GM19099 (cell line): ENCODE data around the gene LCN12.

ENCODE experiments used
- POLR2A ChIP-seq: IDR thresholded peaks from 3 replicates; pipeline ENCODE4 v1.6.1; 2011; ENCODE audit warnings: low read depth; ENCODE audit not compliant: insufficient read length; ENCODE audit errors: extremely low read depth

The LCN12 gene

GRCh38 chr9:136968333-136969127 is 16.5 kb downstream of the LCN12 start:
- TF ChIP-seq POLR2A, result no peak

- no peak for TF ChIP-seq POLR2A
These were observed 17.1 kb downstream of the LCN12 start for GRCh38 chr9:136969150-136969549.

GRCh38 chr9:136969774-136970173 is 17.7 kb downstream of the LCN12 start:
- TF ChIP-seq POLR2A, result no peak

GRCh38 chr9:136970361-136970760 is 18.3 kb downstream of the LCN12 start:
- no peak for TF ChIP-seq POLR2A

- no peak for TF ChIP-seq POLR2A
These were observed 19.7 kb downstream of the LCN12 start for GRCh38 chr9:136971746-136972145.

- no peak for TF ChIP-seq POLR2A
These were observed 20.3 kb downstream of the LCN12 start for GRCh38 chr9:136972335-136972734.

GRCh38 chr9:136972743-136973142 is 20.7 kb downstream of the LCN12 start:
- TF ChIP-seq POLR2A, result no peak

- TF ChIP-seq POLR2A, result no peak
These were observed 21.8 kb downstream of the LCN12 start for GRCh38 chr9:136973618-136974617.

GRCh38 chr9:136974817-136975535 is 22.9 kb downstream of the LCN12 start:
- TF ChIP-seq POLR2A, result no peak

- TF ChIP-seq POLR2A, result no peak
These were observed 23.6 kb downstream of the LCN12 start for GRCh38 chr9:136975644-136976043.

GRCh38 chr9:136977223-136977622 is 25.1 kb downstream of the LCN12 start, which contains the start of gene PTGDS:
PTGDS (plus strand) TSS chr9:136977504; CDS start chr9:136977579, 75 bp downstream.
- TF ChIP-seq POLR2A, result no peak

GRCh38 chr9:136977649-136978072 is 25.6 kb downstream of the LCN12 start:
- TF ChIP-seq POLR2A, result no peak

GRCh38 chr9:136978073-136978864 is 26.2 kb downstream of the LCN12 start:
- no peak for TF ChIP-seq POLR2A

GRCh38 chr9:136978865-136979544 is 26.9 kb downstream of the LCN12 start:
- TF ChIP-seq POLR2A, result no peak
